Fibroblast of skin of right quadriceps (primary cell): ENCODE measurements around the gene CHL1.
"Not testable (repeated sequence)": the region's sequence is repeated elsewhere in the genome, so short reads cannot be mapped to it uniquely, and the experiment has no call there.

Source experiments
- DNase-seq: peaks from one replicate; pipeline ENCODE4 v3.0.0-alpha.2; 2013

The CHL1 gene

GRCh38 chr3:347581-347980 is 151.0 kb downstream of the CHL1 start:
- no peak for DNase-seq

- DNase-seq: no peak
Measured at GRCh38 chr3:350871-351371, 154.4 kb downstream of the CHL1 start.

- DNase-seq: no peak
Measured at GRCh38 chr3:352599-352998, 156.0 kb downstream of the CHL1 start.

- DNase-seq: no peak
Measured at GRCh38 chr3:353191-353739, 156.7 kb downstream of the CHL1 start.

- peak; percentile 22 for DNase-seq
Measured at GRCh38 chr3:354432-354831, 157.9 kb downstream of the CHL1 start.

- no peak for DNase-seq
Measured at GRCh38 chr3:355622-356021, 159.1 kb downstream of the CHL1 start.

GRCh38 chr3:356952-357351 is 160.4 kb downstream of the CHL1 start:
- no peak for DNase-seq

- no peak for DNase-seq
Measured at GRCh38 chr3:359672-360071, 163.1 kb downstream of the CHL1 start.

GRCh38 chr3:362681-363338 is 166.2 kb downstream of the CHL1 start:
- no peak for DNase-seq

- no peak for DNase-seq
Measured at GRCh38 chr3:364287-364686, 167.7 kb downstream of the CHL1 start.

- DNase-seq: no peak
Measured at GRCh38 chr3:365268-365667, 168.7 kb downstream of the CHL1 start.

- not testable (repeated sequence) for DNase-seq
Measured at GRCh38 chr3:366253-366652, 169.7 kb downstream of the CHL1 start.

- DNase-seq: no peak
Measured at GRCh38 chr3:373193-373779, 176.7 kb downstream of the CHL1 start.

GRCh38 chr3:374459-374858 is 177.9 kb downstream of the CHL1 start:
- DNase-seq: no peak

- DNase-seq: peak; percentile 5
Measured at GRCh38 chr3:377158-377561, 180.6 kb downstream of the CHL1 start.

GRCh38 chr3:380801-381200 is 184.2 kb downstream of the CHL1 start:
- no peak for DNase-seq

GRCh38 chr3:385151-385550 is 188.6 kb downstream of the CHL1 start:
- peak; percentile 64 for DNase-seq

- DNase-seq: no peak
Measured at GRCh38 chr3:394775-395174, 198.2 kb downstream of the CHL1 start.

GRCh38 chr3:396293-396692 is 199.7 kb downstream of the CHL1 start:
- no peak for DNase-seq

GRCh38 chr3:399647-400046 is 203.1 kb downstream of the CHL1 start:
- no peak for DNase-seq

- DNase-seq: no peak
Measured at GRCh38 chr3:403826-404225, 207.3 kb downstream of the CHL1 start.

- DNase-seq: no peak
Measured at GRCh38 chr3:409011-409410, 212.4 kb downstream of the CHL1 start.

GRCh38 chr3:411226-411625 is 214.7 kb downstream of the CHL1 start:
- DNase-seq: no peak

- DNase-seq: peak; percentile 2
Measured at GRCh38 chr3:414063-414462, 217.5 kb downstream of the CHL1 start.
